GM23338 (cell line): ENCODE measurements around the gene RFX3.

Source experiments
- CREB1 ChIP-seq: fragments of 250-450 bp; sonication (Bioruptor Pico); IDR thresholded peaks from 2 replicates; pipeline ENCODE4 v1.5.0; 2020; ENCODE audit warnings: low read depth, mild to moderate bottlenecking, moderate library complexity
- CTCF ChIP-seq, 2 experiments: fragments of 200-600 bp in 1 of 2; sonication (generic) in 1 of 2; conservative IDR thresholded peaks; 2 replicates each; pipeline versions ENCODE4 v1.5.1 to v1.6.1; 2016 to 2017; ENCODE audit warnings: antibody characterized with exemption in 2 of 2, low read depth in 2 of 2, mild to moderate bottlenecking in 2 of 2, moderate library complexity in 1 of 2
- ETS1 ChIP-seq: IDR thresholded peaks from 2 replicates; pipeline ENCODE4 v1.6.1; 2016; ENCODE audit warnings: antibody characterized with exemption
- EZH2 ChIP-seq: fragments of 200-600 bp; sonication (generic); IDR thresholded peaks from one replicate; pipeline ENCODE4 v1.8.0; 2017; ENCODE audit warnings: antibody characterized with exemption, mild to moderate bottlenecking, low read depth; ENCODE audit not compliant: unreplicated experiment
- EZH2phosphoT487 ChIP-seq: fragments of 200-600 bp; sonication (generic); IDR thresholded peaks from one replicate; pipeline ENCODE4 v1.8.1; 2018; ENCODE audit warnings: antibody characterized with exemption; ENCODE audit not compliant: unreplicated experiment
- JUNB ChIP-seq: IDR thresholded peaks from one replicate; pipeline ENCODE4 v1.6.1; 2016; ENCODE audit warnings: antibody characterized with exemption; ENCODE audit not compliant: unreplicated experiment
- NANOG ChIP-seq: IDR thresholded peaks from 2 replicates; pipeline ENCODE4 v1.6.1; 2016; ENCODE audit warnings: antibody characterized with exemption, borderline replicate concordance
- POLR2AphosphoS5 ChIP-seq: IDR thresholded peaks from 2 replicates; pipeline ENCODE4 v1.6.1; 2016; ENCODE audit warnings: antibody characterized with exemption, low read depth
- STAT1 ChIP-seq: IDR thresholded peaks from one replicate; pipeline ENCODE4 v1.6.1; 2016; ENCODE audit warnings: antibody characterized with exemption; ENCODE audit not compliant: unreplicated experiment
- ZNF114 ChIP-seq: fragments of 250-450 bp; sonication (Bioruptor Pico); IDR thresholded peaks from 2 replicates; pipeline ENCODE4 v1.5.0; 2020; ENCODE audit warnings: mild to moderate bottlenecking, moderate library complexity
- ZNF331 ChIP-seq: fragments of 250-450 bp; sonication (Bioruptor Pico); IDR thresholded peaks from 2 replicates; pipeline ENCODE4 v1.5.0; 2020; ENCODE audit warnings: low read depth, mild to moderate bottlenecking, moderate library complexity
- TF ChIP-seq, protein P1 (sequence below): IDR thresholded peaks from one replicate; pipeline ENCODE4 v1.6.1; 2018; ENCODE audit warnings: antibody characterized with exemption; ENCODE audit not compliant: unreplicated experiment
- TF ChIP-seq, protein P2 (sequence below): fragments of 250-450 bp; sonication (Bioruptor Pico); IDR thresholded peaks from 2 replicates; pipeline ENCODE4 v1.5.0; 2020; ENCODE audit warnings: mild to moderate bottlenecking, moderate library complexity

GRCh38 chr9:3479514-3480352, 46.1 kb downstream of the RFX3 start:
- TF ChIP-seq CTCF (conservative IDR thresholded peaks at IDR 0.05; ENCODE audit: low read depth in 2 of 2) (no peak; a peak in 1 of 4 replicates), POLR2AphosphoS5 (no peak), EZH2 (no peak), ZNF114 (CRISPR knock-in tag) (no peak), ETS1 (no peak), NANOG (no peak), EZH2phosphoT487 (no peak), CREB1 (CRISPR knock-in tag) (no peak), JUNB (no peak), STAT1 (no peak), ZNF331 (no peak)
- TF ChIP-seq, protein P1, sequence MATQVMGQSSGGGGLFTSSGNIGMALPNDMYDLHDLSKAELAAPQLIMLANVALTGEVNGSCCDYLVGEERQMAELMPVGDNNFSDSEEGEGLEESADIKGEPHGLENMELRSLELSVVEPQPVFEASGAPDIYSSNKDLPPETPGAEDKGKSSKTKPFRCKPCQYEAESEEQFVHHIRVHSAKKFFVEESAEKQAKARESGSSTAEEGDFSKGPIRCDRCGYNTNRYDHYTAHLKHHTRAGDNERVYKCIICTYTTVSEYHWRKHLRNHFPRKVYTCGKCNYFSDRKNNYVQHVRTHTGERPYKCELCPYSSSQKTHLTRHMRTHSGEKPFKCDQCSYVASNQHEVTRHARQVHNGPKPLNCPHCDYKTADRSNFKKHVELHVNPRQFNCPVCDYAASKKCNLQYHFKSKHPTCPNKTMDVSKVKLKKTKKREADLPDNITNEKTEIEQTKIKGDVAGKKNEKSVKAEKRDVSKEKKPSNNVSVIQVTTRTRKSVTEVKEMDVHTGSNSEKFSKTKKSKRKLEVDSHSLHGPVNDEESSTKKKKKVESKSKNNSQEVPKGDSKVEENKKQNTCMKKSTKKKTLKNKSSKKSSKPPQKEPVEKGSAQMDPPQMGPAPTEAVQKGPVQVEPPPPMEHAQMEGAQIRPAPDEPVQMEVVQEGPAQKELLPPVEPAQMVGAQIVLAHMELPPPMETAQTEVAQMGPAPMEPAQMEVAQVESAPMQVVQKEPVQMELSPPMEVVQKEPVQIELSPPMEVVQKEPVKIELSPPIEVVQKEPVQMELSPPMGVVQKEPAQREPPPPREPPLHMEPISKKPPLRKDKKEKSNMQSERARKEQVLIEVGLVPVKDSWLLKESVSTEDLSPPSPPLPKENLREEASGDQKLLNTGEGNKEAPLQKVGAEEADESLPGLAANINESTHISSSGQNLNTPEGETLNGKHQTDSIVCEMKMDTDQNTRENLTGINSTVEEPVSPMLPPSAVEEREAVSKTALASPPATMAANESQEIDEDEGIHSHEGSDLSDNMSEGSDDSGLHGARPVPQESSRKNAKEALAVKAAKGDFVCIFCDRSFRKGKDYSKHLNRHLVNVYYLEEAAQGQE: no peak
- TF ChIP-seq, protein P2, sequence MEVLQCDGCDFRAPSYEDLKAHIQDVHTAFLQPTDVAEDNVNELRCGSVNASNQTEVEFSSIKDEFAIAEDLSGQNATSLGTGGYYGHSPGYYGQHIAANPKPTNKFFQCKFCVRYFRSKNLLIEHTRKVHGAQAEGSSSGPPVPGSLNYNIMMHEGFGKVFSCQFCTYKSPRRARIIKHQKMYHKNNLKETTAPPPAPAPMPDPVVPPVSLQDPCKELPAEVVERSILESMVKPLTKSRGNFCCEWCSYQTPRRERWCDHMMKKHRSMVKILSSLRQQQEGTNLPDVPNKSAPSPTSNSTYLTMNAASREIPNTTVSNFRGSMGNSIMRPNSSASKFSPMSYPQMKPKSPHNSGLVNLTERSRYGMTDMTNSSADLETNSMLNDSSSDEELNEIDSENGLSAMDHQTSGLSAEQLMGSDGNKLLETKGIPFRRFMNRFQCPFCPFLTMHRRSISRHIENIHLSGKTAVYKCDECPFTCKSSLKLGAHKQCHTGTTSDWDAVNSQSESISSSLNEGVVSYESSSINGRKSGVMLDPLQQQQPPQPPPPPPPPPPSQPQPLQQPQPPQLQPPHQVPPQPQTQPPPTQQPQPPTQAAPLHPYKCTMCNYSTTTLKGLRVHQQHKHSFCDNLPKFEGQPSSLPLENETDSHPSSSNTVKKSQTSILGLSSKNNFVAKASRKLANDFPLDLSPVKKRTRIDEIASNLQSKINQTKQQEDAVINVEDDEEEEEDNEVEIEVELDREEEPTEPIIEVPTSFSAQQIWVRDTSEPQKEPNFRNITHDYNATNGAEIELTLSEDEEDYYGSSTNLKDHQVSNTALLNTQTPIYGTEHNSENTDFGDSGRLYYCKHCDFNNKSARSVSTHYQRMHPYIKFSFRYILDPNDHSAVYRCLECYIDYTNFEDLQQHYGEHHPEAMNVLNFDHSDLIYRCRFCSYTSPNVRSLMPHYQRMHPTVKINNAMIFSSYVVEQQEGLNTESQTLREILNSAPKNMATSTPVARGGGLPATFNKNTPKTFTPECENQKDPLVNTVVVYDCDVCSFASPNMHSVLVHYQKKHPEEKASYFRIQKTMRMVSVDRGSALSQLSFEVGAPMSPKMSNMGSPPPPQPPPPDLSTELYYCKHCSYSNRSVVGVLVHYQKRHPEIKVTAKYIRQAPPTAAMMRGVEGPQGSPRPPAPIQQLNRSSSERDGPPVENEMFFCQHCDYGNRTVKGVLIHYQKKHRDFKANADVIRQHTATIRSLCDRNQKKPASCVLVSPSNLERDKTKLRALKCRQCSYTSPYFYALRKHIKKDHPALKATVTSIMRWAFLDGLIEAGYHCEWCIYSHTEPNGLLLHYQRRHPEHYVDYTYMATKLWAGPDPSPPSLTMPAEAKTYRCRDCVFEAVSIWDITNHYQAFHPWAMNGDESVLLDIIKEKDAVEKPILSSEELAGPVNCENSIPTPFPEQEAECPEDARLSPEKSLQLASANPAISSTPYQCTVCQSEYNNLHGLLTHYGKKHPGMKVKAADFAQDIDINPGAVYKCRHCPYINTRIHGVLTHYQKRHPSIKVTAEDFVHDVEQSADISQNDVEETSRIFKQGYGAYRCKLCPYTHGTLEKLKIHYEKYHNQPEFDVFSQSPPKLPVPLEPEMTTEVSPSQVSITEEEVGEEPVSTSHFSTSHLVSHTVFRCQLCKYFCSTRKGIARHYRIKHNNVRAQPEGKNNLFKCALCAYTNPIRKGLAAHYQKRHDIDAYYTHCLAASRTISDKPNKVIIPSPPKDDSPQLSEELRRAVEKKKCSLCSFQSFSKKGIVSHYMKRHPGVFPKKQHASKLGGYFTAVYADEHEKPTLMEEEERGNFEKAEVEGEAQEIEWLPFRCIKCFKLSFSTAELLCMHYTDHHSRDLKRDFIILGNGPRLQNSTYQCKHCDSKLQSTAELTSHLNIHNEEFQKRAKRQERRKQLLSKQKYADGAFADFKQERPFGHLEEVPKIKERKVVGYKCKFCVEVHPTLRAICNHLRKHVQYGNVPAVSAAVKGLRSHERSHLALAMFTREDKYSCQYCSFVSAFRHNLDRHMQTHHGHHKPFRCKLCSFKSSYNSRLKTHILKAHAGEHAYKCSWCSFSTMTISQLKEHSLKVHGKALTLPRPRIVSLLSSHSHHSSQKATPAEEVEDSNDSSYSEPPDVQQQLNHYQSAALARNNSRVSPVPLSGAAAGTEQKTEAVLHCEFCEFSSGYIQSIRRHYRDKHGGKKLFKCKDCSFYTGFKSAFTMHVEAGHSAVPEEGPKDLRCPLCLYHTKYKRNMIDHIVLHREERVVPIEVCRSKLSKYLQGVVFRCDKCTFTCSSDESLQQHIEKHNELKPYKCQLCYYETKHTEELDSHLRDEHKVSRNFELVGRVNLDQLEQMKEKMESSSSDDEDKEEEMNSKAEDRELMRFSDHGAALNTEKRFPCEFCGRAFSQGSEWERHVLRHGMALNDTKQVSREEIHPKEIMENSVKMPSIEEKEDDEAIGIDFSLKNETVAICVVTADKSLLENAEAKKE: no peak
